Peyer's patch (tissue), 4 donors: ENCODE results near the gene PRR19.

Experiments used
- POLR2A ChIP-seq, 2 donors: fragments of 450-650 bp; IDR thresholded peaks; one replicate each; pipeline ENCODE4 v1.5.1; 2017; ENCODE audit warnings: antibody characterized with exemption in 2 of 2, mild to moderate bottlenecking in 2 of 2, moderate library complexity in 2 of 2
- TF ChIP-seq, protein P1 (sequence below), 6 experiments: fragments of 450-650 bp in 4 of 6; fragments of 200-600 bp in 2 of 6; sonication (generic) in 1 of 6; IDR thresholded peaks; one replicate each; pipeline ENCODE4 v1.5.1; 2017 to 2019; ENCODE audit warnings: antibody characterized with exemption in 6 of 6, mild to moderate bottlenecking in 3 of 6, moderate library complexity in 1 of 6

DNA sequence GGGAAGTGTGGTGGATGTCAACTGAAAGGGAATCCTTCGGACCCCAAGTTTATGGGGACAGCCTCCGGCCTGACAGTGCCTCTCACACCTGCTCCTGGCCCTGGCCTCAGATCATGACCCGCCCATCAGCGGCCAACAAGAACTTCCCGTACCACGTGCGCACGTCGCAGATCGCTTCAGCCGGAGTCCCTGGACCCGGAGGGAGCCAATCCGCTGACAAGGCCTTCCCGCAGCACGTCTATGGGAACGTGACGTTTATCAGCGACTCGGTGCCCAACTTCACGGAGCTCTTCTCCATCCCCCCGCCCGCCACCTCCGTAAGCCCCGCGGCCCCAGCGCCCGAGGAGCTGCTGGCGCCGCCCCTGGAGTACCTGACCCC is 21.5 kb downstream of the PRR19 start:
- no peak for TF ChIP-seq POLR2A (IDR thresholded peaks at IDR 0.05)
- TF ChIP-seq, protein P1, sequence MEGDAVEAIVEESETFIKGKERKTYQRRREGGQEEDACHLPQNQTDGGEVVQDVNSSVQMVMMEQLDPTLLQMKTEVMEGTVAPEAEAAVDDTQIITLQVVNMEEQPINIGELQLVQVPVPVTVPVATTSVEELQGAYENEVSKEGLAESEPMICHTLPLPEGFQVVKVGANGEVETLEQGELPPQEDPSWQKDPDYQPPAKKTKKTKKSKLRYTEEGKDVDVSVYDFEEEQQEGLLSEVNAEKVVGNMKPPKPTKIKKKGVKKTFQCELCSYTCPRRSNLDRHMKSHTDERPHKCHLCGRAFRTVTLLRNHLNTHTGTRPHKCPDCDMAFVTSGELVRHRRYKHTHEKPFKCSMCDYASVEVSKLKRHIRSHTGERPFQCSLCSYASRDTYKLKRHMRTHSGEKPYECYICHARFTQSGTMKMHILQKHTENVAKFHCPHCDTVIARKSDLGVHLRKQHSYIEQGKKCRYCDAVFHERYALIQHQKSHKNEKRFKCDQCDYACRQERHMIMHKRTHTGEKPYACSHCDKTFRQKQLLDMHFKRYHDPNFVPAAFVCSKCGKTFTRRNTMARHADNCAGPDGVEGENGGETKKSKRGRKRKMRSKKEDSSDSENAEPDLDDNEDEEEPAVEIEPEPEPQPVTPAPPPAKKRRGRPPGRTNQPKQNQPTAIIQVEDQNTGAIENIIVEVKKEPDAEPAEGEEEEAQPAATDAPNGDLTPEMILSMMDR (IDR thresholded peaks at IDR 0.05): no peak
